H1 (cell line): ENCODE data around the gene RTF1. TPM values are rescaled to one million over a fixed set of nuclear protein-coding genes. Genes with fewer than 3 reads are reported as not detected.

ENCODE experiments used
- CTCF ChIA-PET: fragments of 300-600 bp; sonication (Branson Sonifier 250); formaldehyde crosslinking; loops from one replicate; lab custom pipeline; 2021; ENCODE audit not compliant: partially characterized antibody; lab: Charles Lee
- POLR2A ChIA-PET: fragments of 300-600 bp; sonication (Branson Sonifier 250); formaldehyde crosslinking; loops from one replicate; lab custom pipeline; 2021; ENCODE audit warnings: inconsistent platforms; ENCODE audit not compliant: partially characterized antibody; lab: Charles Lee
- DNase-seq, 2 experiments: peaks; one replicate each; pipeline versions ENCODE4 v3.0.0 to v3.0.0-alpha.2; 2010 to 2022; ENCODE audit warnings: low spot score in 2 of 2, low read depth in 1 of 2, mixed read lengths in 1 of 2
- FAIRE-seq: peaks from 2 replicates; lab custom pipeline; 2011; peaks lifted over from hg19 to GRCh38; lab: Jason Lieb, UNC
- H2AFZ ChIP-seq: 2 replicates; pipeline ENCODE4 v1.8.1; 2012; ENCODE audit warnings: low read length, inconsistent platforms
- H2AK5ac ChIP-seq: 2 replicates; pipeline ENCODE4 v1.6.1; 2013; ENCODE audit warnings: low read depth, low read length
- H2BK120ac ChIP-seq: replicated peaks from 2 replicates; pipeline ENCODE3; 2013; ENCODE audit warnings: low read depth, low read length, inconsistent platforms
- H2BK12ac ChIP-seq: 2 replicates; pipeline ENCODE4 v1.6.1; 2013; ENCODE audit warnings: low read depth, low read length
- H2BK15ac ChIP-seq: 2 replicates; pipeline ENCODE4 v1.6.1; 2013; ENCODE audit warnings: low read length
- H2BK20ac ChIP-seq: 2 replicates; pipeline ENCODE4 v1.6.1; 2013; ENCODE audit warnings: low read length
- H2BK5ac ChIP-seq: 2 replicates; pipeline ENCODE4 v1.6.1; 2013; ENCODE audit warnings: low read depth, low read length
- H3K14ac ChIP-seq: 2 replicates; pipeline ENCODE4 v1.6.1; 2013; ENCODE audit warnings: inconsistent platforms; ENCODE audit not compliant: insufficient read length
- H3K18ac ChIP-seq: 2 replicates; pipeline ENCODE4 v1.6.1; 2013; ENCODE audit warnings: low read length; ENCODE audit errors: extremely low read depth
- H3K23ac ChIP-seq: 2 replicates; pipeline ENCODE4 v1.6.1; 2013; ENCODE audit warnings: inconsistent platforms; ENCODE audit not compliant: insufficient read length
- H3K23me2 ChIP-seq: 2 replicates; pipeline ENCODE4 v1.6.1; 2013; ENCODE audit warnings: low read depth, low read length
- H3K27ac ChIP-seq: 2 replicates; pipeline ENCODE4 v1.6.1; 2011; ENCODE audit warnings: low read depth, low read length, inconsistent platforms
- H3K27me3 ChIP-seq, 4 experiments: replicated peaks in 1 of 4; 1 replicate in 1 of 4; 2 replicates in 3 of 4; pipeline versions ENCODE4 v1.6.1 to v1.8.1; 2011 to 2013; ENCODE audit warnings: low read length in 3 of 4, mild to moderate bottlenecking in 3 of 4, inconsistent platforms in 2 of 4, mixed read lengths in 2 of 4, moderate library complexity in 1 of 4; ENCODE audit not compliant: control insufficient read depth in 3 of 4, insufficient read depth in 3 of 4; ENCODE audit errors: extremely low read depth in 1 of 4
- H3K36me3 ChIP-seq, 4 experiments: 2 replicates each; pipeline versions ENCODE4 v1.6.1 to v1.8.1; 2011 to 2013; ENCODE audit warnings: mild to moderate bottlenecking in 4 of 4, low read length in 3 of 4, moderate library complexity in 2 of 4, control low read depth in 1 of 4, inconsistent platforms in 1 of 4; ENCODE audit not compliant: insufficient read depth in 4 of 4, control insufficient read depth in 2 of 4
- H3K4ac ChIP-seq: replicated peaks from 2 replicates; pipeline ENCODE3; 2013; ENCODE audit warnings: low read length, low read depth, mixed read lengths, inconsistent platforms; ENCODE audit not compliant: insufficient read length
- H3K4me1 ChIP-seq, 4 experiments: replicated peaks in 1 of 4; 1 replicate in 1 of 4; 2 replicates in 3 of 4; pipeline versions ENCODE4 v1.6.1 to v1.8.1; 2011 to 2013; ENCODE audit warnings: low read length in 3 of 4, inconsistent platforms in 2 of 4, mixed read lengths in 1 of 4; ENCODE audit not compliant: insufficient read depth in 4 of 4, control insufficient read depth in 3 of 4
- H3K4me2 ChIP-seq, 2 experiments: 2 replicates each; pipeline versions ENCODE4 v1.6.1 to v1.8.1; 2011 to 2013; ENCODE audit warnings: low read depth in 2 of 2, low read length in 2 of 2, control low read depth in 1 of 2, inconsistent platforms in 1 of 2, mild to moderate bottlenecking in 1 of 2; ENCODE audit not compliant: insufficient read depth in 1 of 2
- H3K4me3 ChIP-seq, 4 experiments: fragments of 200-600, 300-600 bp in 1 of 4; sonication (generic), shearing (Covaris generic), sonication (Bioruptor Twin) in 1 of 4; 2 replicates each; pipeline versions ENCODE4 v1.5.1 to v1.8.1; 2011 to 2016; ENCODE audit warnings: low read length in 4 of 4, low read depth in 3 of 4, control low read depth in 2 of 4, inconsistent platforms in 2 of 4, mild to moderate bottlenecking in 2 of 4, mixed read lengths in 1 of 4, moderate library complexity in 1 of 4; ENCODE audit not compliant: insufficient read depth in 2 of 4; ENCODE audit errors: extremely low read depth in 1 of 4
- H3K56ac ChIP-seq: replicated peaks from 2 replicates; pipeline ENCODE3; 2013; ENCODE audit warnings: low read depth, mild to moderate bottlenecking, mixed read lengths, low read length, inconsistent platforms; ENCODE audit not compliant: insufficient read length
- H3K79me1 ChIP-seq: 2 replicates; pipeline ENCODE4 v1.6.1; 2013; ENCODE audit warnings: low read depth, low read length, control low read depth
- H3K79me2 ChIP-seq, 2 experiments: 2 replicates each; pipeline versions ENCODE4 v1.6.1 to v1.8.1; 2012 to 2013; ENCODE audit warnings: low read length in 2 of 2, mild to moderate bottlenecking in 2 of 2, inconsistent platforms in 1 of 2; ENCODE audit not compliant: insufficient read depth in 2 of 2, control insufficient read depth in 1 of 2
- H3K9ac ChIP-seq, 4 experiments: replicated peaks in 1 of 4; 1 replicate in 1 of 4; 2 replicates in 3 of 4; pipeline versions ENCODE4 v1.6.1 to v1.8.1; 2011 to 2013; ENCODE audit warnings: low read depth in 3 of 4, low read length in 3 of 4, control low read depth in 2 of 4, mild to moderate bottlenecking in 2 of 4, moderate library complexity in 2 of 4, inconsistent platforms in 1 of 4; ENCODE audit errors: extremely low read depth in 1 of 4
- H3K9me3 ChIP-seq, 2 experiments: 2 replicates each; pipeline versions ENCODE4 v1.6.1 to v1.8.1; 2012 to 2013; ENCODE audit warnings: mild to moderate bottlenecking in 2 of 2, moderate library complexity in 2 of 2, control low read depth in 1 of 2, inconsistent platforms in 1 of 2, low read depth in 1 of 2, low read length in 1 of 2, mixed read lengths in 1 of 2; ENCODE audit not compliant: insufficient read depth in 2 of 2
- H4K20me1 ChIP-seq, 2 experiments: replicated peaks in 1 of 2; 2 replicates each; pipeline versions ENCODE3 to v1.8.1; 2011 to 2013; ENCODE audit warnings: inconsistent platforms in 2 of 2, low read length in 2 of 2, mild to moderate bottlenecking in 1 of 2; ENCODE audit not compliant: insufficient read depth in 2 of 2, control insufficient read depth in 1 of 2
- H4K5ac ChIP-seq: 2 replicates; pipeline ENCODE4 v1.6.1; 2013; ENCODE audit warnings: low read length, low read depth, mixed read lengths, inconsistent platforms; ENCODE audit not compliant: insufficient read length
- H4K8ac ChIP-seq: 2 replicates; pipeline ENCODE4 v1.8.0; 2013; ENCODE audit warnings: mild to moderate bottlenecking, moderate library complexity, low read length, inconsistent platforms; ENCODE audit not compliant: insufficient read depth; ENCODE audit errors: extremely low read depth
- H4K91ac ChIP-seq: replicated peaks from 2 replicates; pipeline ENCODE3; 2013; ENCODE audit warnings: low read length, mixed read lengths, inconsistent platforms; ENCODE audit not compliant: insufficient read length
- TCF12 ChIP-seq: IDR thresholded peaks from 2 replicates; pipeline ENCODE4 v1.6.1; 2011; ENCODE audit warnings: low read depth, mild to moderate bottlenecking, low read length
- WGBS, 2 experiments: shearing (Covaris generic) in 1 of 2; methylation state at CpG; one replicate each; pipeline versions ENCODE4 v1.1.6 to v1.1.7; 2013 to 2015; ENCODE audit warnings: low lambda C conversion rate in 2 of 2, mixed read lengths in 2 of 2, inconsistent platforms in 1 of 2, low coverage in 1 of 2, missing lambda C conversion rate in 1 of 2; ENCODE audit not compliant: insufficient replicate concordance in 2 of 2, insufficient coverage in 1 of 2, insufficient read length in 1 of 2; ENCODE audit errors: extremely low coverage in 1 of 2, missing lambda C conversion rate in 1 of 2; 5-methylcytosine and 5-hydroxymethylcytosine counted together
- polyA plus RNA-seq, 7 experiments: library from polyadenylated mRNA; depleted of rRNA in 3 of 7; stranded (reverse) in 5 of 7; unstranded in 2 of 7; fragments of >200 nt in 5 of 7; fragments of 200-250 nt in 2 of 7; gene quantifications; 1 replicate in 5 of 7; 2 replicates in 1 of 7; 4 replicates in 1 of 7; pipeline versions ENCODE4 v1.2.1 to v1.2.3, GENCODE V29; 2011 to 2013; ENCODE audit warnings: missing spikeins in 2 of 7, mixed read lengths in 2 of 7
- total RNA-seq: library from RNA; stranded (reverse); fragmentation: NEBNext Ultra II Directional; extraction: Animal tissue kit (Norgen Biotek cat#: 25700); gene quantifications from 2 replicates; pipeline ENCODE4 v1.2.1, GENCODE V29; 2021

RTF1 gene
- total and polyA plus RNA-seq, 2 of the 8 experiments (the other 6 are each of a cell fraction or from before 2014, with no cell fraction given), result 22.6 to 47.7 TPM

DNA sequence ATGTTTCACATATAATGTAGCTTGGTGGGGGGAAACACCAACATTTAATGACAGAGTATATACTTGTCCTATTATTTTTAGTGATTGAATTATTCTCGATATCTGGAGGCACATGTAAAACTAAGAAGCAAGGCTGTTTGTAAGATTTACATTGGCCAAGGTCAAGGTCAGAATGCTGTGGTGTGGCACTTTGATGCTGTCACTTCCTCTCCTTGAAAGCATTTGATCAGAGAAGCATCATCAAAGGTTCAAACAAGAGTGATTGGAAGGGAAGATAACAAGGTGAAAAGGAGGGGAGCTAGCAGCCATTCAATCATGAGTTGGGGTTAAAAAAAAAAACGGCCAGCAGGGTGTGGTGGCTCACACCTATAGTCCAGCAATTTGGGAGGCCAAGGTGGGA is 26.4 kb downstream of the RTF1 start:
- no peak for TF ChIP-seq TCF12
- Histone ChIP-seq H3K18ac (no peak overlapping the region), H3K23ac (no peak overlapping the region), H3K27ac (no peak overlapping the region), H2BK15ac (no peak overlapping the region), H3K79me2 (peaks cover 0 to 3% of the 10 kb centered on the region in 2 experiments; a peak in 1 of 4 replicates), H4K5ac (no peak overlapping the region), H4K8ac (no peak overlapping the region), H3K9ac (no peak overlapping the region), H3K14ac (no peak overlapping the region), H2AFZ (no peak overlapping the region), H3K9me3 (no peaks in the 10 kb centered on the region), H3K56ac (no peak overlapping the region), H3K23me2 (no peaks in the 10 kb centered on the region), H3K79me1 (no peaks in the 10 kb centered on the region), H4K20me1 (peaks cover 0 to 2% of the 10 kb centered on the region in 2 experiments), H3K4ac (no peak overlapping the region), H2BK20ac (no peak overlapping the region), H3K4me3 (no peak overlapping the region), H3K27me3 (no peaks in the 10 kb centered on the region), H2AK5ac (no peak overlapping the region), H2BK12ac (no peak overlapping the region), H3K36me3 (peaks cover 0 to 25% (median 11%) of the 10 kb centered on the region in 4 experiments; a peak in 6 of 8 replicates), H3K4me2 (no peak overlapping the region), H2BK5ac (no peak overlapping the region), H3K4me1 (no peaks in the 10 kb centered on the region), H4K91ac (no peak overlapping the region), H2BK120ac (no peak overlapping the region)
- FAIRE-seq (no peak), DNase-seq (no peak)
- ChIA-PET POLR2A (interaction anchor here (1.4 kb wide), 1 partner anchor 11 kb away, joined by 3 read pairs; no protein-coding TSS in a partner anchor), CTCF (interaction anchor here (0.6 to 1.5 kb wide), 2 partner anchors 23 to 240 kb away, joined by 3 to 4 read pairs; no protein-coding TSS in a partner anchor)
- 94% methylated on average over 2 of the region's 2 CpGs; no CpG with 5 or more reads in 1 of the 2 experiments for WGBS, 2 experiments
